ENCODE data around the gene TTN. TPM values are rescaled to one million over a fixed set of nuclear protein-coding genes. Genes with fewer than 3 reads are reported as not detected.
A peak's percentile ranks its signal among the peaks of the same experiment; 100 is the strongest.
"Not testable (repeated sequence)": the region's sequence is repeated elsewhere in the genome, so short reads cannot be mapped to it uniquely, and the experiment has no call there.

Gene TTN
- total RNA-seq, 1 experiment from 2014 or later = not detected

GRCh38 chr2:178527592-178527991, 279.6 kb downstream of the TTN start:
- Histone ChIP-seq H3K27ac (no peak overlapping the region), H3K79me2 (ENCODE audit: low read depth) (peaks cover 79% of the 10 kb centered on the region), H3K27me3 (ENCODE audit: insufficient read depth, low read depth) (no peaks in the 10 kb centered on the region), H3F3A (ENCODE audit: insufficient read depth, low read depth) (peaks cover 2% of the 10 kb centered on the region; the same call in 1 of the 2 replicates), H3K4me1 (replicated peaks; ENCODE audit: insufficient read depth) (peaks cover 9% of the 10 kb centered on the region), H3K9me2 (ENCODE audit: insufficient read depth) (no peaks in the 10 kb centered on the region), H3K4me2 (no peak overlapping the region), H3K9me3 (ENCODE audit: insufficient read depth, low read depth) (no peaks in the 10 kb centered on the region), H2AFZ (no peak overlapping the region), H3K36me3 (ENCODE audit: low read depth) (peaks cover 14% of the 10 kb centered on the region; the same call in 1 of the 2 replicates), H3K4me3 (no peak overlapping the region), H4K20me1 (ENCODE audit: insufficient read depth) (peaks cover 6% of the 10 kb centered on the region; the same call in 1 of the 2 replicates)
- intact Hi-C loops (cut with micrococcal nuclease; ENCODE audit: unreplicated experiment) = loop anchor here (10.0 kb wide), 1 partner anchor 233 kb away; no protein-coding TSS in a partner anchor
- BruUV-seq (replicated peaks) = no TSS peak
- ChIA-PET POLR2A (ENCODE audit: unreplicated experiment) (no interaction called here), CTCF (no interaction called here)
- TF ChIP-seq EZH2 (IDR thresholded peaks at IDR 0.05; ENCODE audit: low read depth) = no peak
- TF ChIP-seq CTCF (conservative IDR thresholded peaks at IDR 0.05) = no peak
- DNase-seq = no peak

GRCh38 chr2:178526256-178526655, 281.0 kb downstream of the TTN start:
- H4K20me1 ChIP-seq (ENCODE audit: insufficient read depth) = peaks cover 5% of the 10 kb centered on the region; the same call in 1 of the 2 replicates
- CTCF ChIA-PET = no interaction called here
- BruUV-seq (replicated peaks) = TSS peak; percentile 8
- H3F3A ChIP-seq (ENCODE audit: insufficient read depth, low read depth) = peaks cover 10% of the 10 kb centered on the region; the same call in 1 of the 2 replicates
- no peaks in the 10 kb centered on the region for H3K27me3 ChIP-seq (ENCODE audit: insufficient read depth, low read depth)
- no peak overlapping the region for H3K4me3 ChIP-seq
- no peaks in the 10 kb centered on the region for H3K9me2 ChIP-seq (ENCODE audit: insufficient read depth)
- H3K4me2 ChIP-seq = no peak overlapping the region
- H3K79me2 ChIP-seq (ENCODE audit: low read depth) = peaks cover 68% of the 10 kb centered on the region
- no peaks in the 10 kb centered on the region for H3K9me3 ChIP-seq (ENCODE audit: insufficient read depth, low read depth)
- 0 out of 2 replicates have a peak, but pooled peaks cover 2% of the 10 kb centered on the region for H3K36me3 ChIP-seq (ENCODE audit: low read depth)
- POLR2A ChIA-PET (ENCODE audit: unreplicated experiment) = no interaction called here
- intact Hi-C loops (cut with micrococcal nuclease; ENCODE audit: unreplicated experiment) = loop anchor here (10.0 kb wide), 1 partner anchor 231 kb away; no protein-coding TSS in a partner anchor
- H3K27ac ChIP-seq = no peak overlapping the region
- H3K4me1 ChIP-seq (replicated peaks; ENCODE audit: insufficient read depth) = peaks cover 10% of the 10 kb centered on the region
- no peak for TF ChIP-seq EZH2 (IDR thresholded peaks at IDR 0.05; ENCODE audit: low read depth)
- TF ChIP-seq CTCF (conservative IDR thresholded peaks at IDR 0.05) = no peak
- H2AFZ ChIP-seq = no peak overlapping the region
- no peak for DNase-seq

- H3K4me1 ChIP-seq (replicated peaks; ENCODE audit: insufficient read depth) = peaks cover 10% of the 10 kb centered on the region
- peaks cover 12% of the 10 kb centered on the region; the same call in 1 of the 2 replicates for H3F3A ChIP-seq (ENCODE audit: insufficient read depth, low read depth)
- H3K9me3 ChIP-seq (ENCODE audit: insufficient read depth, low read depth); CTCF ChIA-PET; H4K20me1 ChIP-seq (ENCODE audit: insufficient read depth); H3K27me3 ChIP-seq (ENCODE audit: insufficient read depth, low read depth); H3K27ac ChIP-seq; H3K36me3 ChIP-seq (ENCODE audit: low read depth); H2AFZ ChIP-seq; BruUV-seq (replicated peaks); POLR2A ChIA-PET (ENCODE audit: unreplicated experiment); DNase-seq; H3K4me3 ChIP-seq; H3K9me2 ChIP-seq (ENCODE audit: insufficient read depth): not testable (repeated sequence)
- peak overlapping the region; percentile 0; the same call in 1 of the 2 replicates for H3K4me2 ChIP-seq
- intact Hi-C loops (cut with micrococcal nuclease; ENCODE audit: unreplicated experiment) = loop anchor here (10.0 kb wide), 1 partner anchor 231 kb away; no protein-coding TSS in a partner anchor
- peaks cover 68% of the 10 kb centered on the region for H3K79me2 ChIP-seq (ENCODE audit: low read depth)
Measured at GRCh38 chr2:178525460-178525859, 281.8 kb downstream of the TTN start.

GRCh38 chr2:178525010-178525409, 282.2 kb downstream of the TTN start:
- H3K27ac ChIP-seq; POLR2A ChIA-PET (ENCODE audit: unreplicated experiment); H3K9me2 ChIP-seq (ENCODE audit: insufficient read depth); H3K4me2 ChIP-seq; H4K20me1 ChIP-seq (ENCODE audit: insufficient read depth); CTCF ChIA-PET; H3K36me3 ChIP-seq (ENCODE audit: low read depth); H2AFZ ChIP-seq; H3K4me3 ChIP-seq; BruUV-seq (replicated peaks); H3K27me3 ChIP-seq (ENCODE audit: insufficient read depth, low read depth); DNase-seq; H3K9me3 ChIP-seq (ENCODE audit: insufficient read depth, low read depth): not testable (repeated sequence)
- intact Hi-C loops (cut with micrococcal nuclease; ENCODE audit: unreplicated experiment) = loop anchor here (10.0 kb wide), 1 partner anchor 230 kb away; no protein-coding TSS in a partner anchor
- Histone ChIP-seq H3K4me1 (replicated peaks; ENCODE audit: insufficient read depth) (peaks cover 10% of the 10 kb centered on the region), H3F3A (ENCODE audit: insufficient read depth, low read depth) (peaks cover 12% of the 10 kb centered on the region; the same call in 1 of the 2 replicates), H3K79me2 (ENCODE audit: low read depth) (peaks cover 63% of the 10 kb centered on the region)

All from PC-9 (cell line).